Esophagus mucosa (tissue), 1 donor: Measurements from ENCODE around the gene LBH. TPM values are rescaled to one million over a fixed set of nuclear protein-coding genes. Genes with fewer than 3 reads are reported as not detected.
A peak's percentile ranks its signal among the peaks of the same experiment; 100 is the strongest.

Source experiments
- ATAC-seq: fragments of 200-7000 bp; cut with Tn5 transposase; one replicate; pipeline ENCODE4 v1.9.1; 2020
- total RNA-seq: library from RNA; stranded (reverse); gene quantifications from one replicate; pipeline ENCODE4 v1.2.4, GENCODE V29; 2023
- donor health status: DM: yes; HTN: yes; CAD: no.

Gene LBH
- total RNA-seq, 1 donor from 2014 or later = 4.0 TPM

GRCh38 chr2:30235859-30236535 lies 4.7 kb downstream of the LBH start:
- no peak for ATAC-seq

GRCh38 chr2:30236591-30237238 lies 5.4 kb downstream of the LBH start:
- no peak for ATAC-seq

GRCh38 chr2:30237239-30237965 lies 6.1 kb downstream of the LBH start:
- ATAC-seq = no peak

- ATAC-seq = no peak
Observed at GRCh38 chr2:30237966-30238800, 6.8 kb downstream of the LBH start.

DNA sequence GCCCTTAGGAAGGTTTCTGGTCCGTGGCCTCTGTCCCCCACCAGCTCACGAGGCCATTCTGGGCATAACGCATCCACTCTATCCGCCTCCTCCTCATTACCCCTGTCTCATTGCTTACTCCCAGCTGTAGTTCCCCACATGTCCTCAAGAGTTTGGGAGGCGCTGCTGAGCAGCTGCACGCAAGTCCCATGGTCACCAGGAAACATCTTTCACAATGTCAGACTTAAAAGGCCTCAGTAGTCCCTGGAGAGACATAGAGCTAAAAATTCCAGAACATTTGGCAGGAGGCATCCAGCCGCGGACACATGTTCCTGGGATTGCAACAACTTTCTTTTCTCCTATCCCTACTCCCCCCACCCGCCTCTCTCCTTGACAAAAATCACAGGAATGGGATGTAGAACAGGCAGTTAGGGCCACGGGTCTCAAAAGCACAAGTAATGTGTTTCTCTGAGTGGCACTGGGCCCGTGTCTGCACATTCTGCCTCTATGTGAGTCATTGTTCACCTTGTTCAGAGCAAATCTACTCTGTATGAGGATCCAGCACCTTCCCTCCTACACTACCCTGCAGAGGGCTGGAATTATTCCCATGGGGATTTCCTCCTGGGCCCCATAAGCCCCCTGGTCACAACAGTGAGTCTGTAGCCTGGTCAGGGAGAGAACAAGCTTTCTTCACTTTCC lies 8.1 kb downstream of the LBH start:
- peak; percentile 81 for ATAC-seq

DNA sequence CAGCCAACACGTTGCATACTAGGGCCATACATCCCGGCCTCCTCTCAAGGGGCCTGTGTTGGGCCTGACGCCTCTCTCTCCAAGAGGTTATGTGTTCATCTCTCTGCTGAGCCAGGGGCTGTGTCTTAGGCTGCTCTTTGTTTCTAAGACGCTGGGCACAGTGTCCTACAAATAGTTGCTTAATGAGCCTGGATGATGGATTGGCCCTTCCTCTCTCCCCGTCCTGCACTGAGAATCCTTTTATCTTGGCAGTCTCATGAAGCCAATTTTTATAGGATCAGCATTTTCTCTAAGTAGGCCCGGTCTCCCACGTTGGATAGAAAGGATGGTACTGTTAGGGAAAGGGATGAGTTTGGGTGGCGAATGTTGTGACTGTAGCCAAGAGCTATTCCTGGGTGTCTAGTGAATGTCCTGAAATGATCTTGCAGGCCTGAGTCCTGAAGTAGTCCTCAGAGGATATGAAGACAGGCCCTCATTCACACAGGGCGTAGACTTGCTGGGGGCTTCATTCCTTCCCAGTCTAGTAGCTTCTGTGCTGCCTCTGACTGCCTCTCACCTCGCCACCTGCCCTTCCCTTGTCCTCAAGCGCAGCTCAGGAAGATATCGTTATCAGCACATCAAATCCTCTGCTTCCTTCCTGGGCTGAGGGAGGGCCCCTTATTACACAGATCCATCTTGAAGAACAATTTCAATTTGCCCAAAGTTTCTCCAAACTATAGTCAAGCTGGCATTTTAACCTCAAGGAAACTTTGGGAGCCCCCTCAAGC lies 8.8 kb downstream of the LBH start:
- ATAC-seq = no peak

DNA sequence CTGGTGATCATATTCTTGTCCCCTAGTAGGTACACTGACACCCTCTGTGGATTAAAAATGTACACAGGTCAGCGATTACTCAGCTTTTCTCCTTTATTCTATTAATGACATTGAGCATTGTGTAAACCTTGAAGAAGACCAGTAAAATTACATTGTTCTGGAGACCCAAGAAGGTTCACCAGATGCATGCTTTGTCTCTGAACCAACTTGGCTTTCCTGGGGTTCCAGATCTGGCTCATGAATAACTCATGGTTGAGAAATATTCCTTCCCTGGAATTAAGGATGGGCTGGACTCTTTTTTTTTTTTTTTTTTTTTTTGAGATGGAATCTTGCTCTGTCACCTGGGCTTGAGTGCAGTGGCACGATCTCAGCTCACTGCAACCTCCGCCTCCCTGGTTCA lies 11.9 kb downstream of the LBH start:
- ATAC-seq = no peak

GRCh38 chr2:30245364-30245763 lies 14.0 kb downstream of the LBH start:
- ATAC-seq = no peak

- no peak for ATAC-seq
Observed at GRCh38 chr2:30248791-30249190, 17.5 kb downstream of the LBH start.

GRCh38 chr2:30249354-30249753 lies 18.0 kb downstream of the LBH start:
- ATAC-seq = no peak

- ATAC-seq = no peak
Observed at GRCh38 chr2:30250421-30250820, 19.1 kb downstream of the LBH start.

DNA sequence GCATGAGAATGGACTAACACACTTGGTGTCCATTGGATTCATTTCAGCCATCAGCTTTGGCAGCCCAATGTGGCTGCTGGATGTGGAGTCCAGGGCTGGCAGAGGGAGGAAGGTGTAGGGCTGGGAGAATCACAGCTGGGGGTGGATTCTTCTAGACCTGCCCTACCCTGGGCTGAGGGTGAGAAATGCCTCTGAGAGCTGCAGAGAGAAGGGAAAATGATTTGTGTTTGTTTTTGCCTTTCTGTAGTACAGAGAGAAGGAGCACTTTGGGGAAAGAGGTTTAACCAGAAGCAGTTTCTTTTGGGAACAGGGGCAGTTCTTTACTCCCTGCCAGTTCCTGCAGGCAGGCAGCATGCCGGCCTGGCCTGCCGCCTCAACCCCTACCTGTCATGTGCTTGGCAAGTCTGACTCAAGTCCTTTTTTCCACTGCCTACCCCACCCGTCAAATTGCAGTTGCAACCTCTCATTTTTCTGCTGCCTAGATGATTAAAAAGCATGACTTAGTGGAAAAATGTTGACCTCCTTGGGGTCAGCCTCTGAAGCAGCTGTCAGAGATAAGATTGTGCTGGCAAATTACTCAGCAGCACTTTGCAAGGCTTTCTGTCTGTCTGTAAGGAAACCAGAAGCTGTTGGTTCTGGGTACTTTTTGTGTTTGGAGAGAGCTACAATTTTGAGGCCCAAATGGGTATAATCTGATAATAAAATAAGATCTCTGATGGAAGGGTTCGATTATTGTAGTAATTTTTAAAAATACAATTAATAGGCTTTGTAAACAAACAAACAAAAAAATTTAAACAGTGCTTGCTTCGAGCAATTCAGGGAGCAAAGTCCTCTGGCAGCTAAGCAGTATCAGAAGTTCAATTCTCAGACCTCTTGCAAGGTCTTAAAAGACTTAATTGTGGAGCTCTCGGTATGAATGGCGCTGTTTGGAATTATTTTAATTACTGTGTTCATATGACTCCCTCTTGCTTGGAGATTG lies 21.7 kb downstream of the LBH start:
- ATAC-seq = peak; percentile 61

DNA sequence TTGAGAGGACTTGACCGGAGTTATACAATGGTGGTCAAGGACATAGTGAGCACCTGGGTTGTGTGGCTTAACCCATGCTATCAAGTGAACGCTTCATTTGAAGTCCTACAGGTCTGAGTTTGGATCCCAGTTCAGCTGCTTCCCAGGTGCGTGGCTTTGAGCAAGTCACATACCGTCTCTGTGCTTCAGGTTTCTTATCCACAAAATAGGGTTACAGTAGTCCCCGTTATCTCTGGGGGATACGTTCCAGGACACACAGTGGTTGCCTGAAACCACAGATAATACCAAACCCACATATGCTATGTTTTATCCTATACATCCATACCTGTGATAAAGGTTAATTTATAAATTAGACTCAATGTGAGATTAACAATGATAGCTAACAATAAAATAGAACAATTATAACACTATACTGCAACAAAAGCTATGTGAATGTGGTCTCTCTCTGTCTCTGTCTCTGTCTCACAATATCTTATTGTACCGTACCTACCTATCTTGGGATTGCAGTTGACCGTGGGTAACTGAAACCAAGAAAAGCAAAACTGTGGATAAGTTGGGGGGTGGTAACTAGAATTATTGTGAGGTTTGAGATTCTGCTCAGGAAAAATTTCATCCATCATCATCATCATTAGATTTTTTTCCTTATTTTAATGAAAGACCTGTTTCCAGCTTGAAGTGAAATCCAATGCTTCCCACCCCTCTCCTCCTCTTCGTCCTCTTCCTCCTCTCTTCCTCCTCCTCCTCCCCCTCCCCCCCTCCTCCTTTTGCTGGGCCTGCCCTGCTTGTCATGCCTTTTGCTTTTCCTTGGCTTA lies 22.7 kb downstream of the LBH start:
- ATAC-seq = no peak

GRCh38 chr2:30254685-30255001 lies 23.3 kb downstream of the LBH start:
- no peak for ATAC-seq

GRCh38 chr2:30255026-30255425 lies 23.7 kb downstream of the LBH start:
- ATAC-seq = no peak

GRCh38 chr2:30255466-30256408 lies 24.4 kb downstream of the LBH start:
- ATAC-seq = no peak

DNA sequence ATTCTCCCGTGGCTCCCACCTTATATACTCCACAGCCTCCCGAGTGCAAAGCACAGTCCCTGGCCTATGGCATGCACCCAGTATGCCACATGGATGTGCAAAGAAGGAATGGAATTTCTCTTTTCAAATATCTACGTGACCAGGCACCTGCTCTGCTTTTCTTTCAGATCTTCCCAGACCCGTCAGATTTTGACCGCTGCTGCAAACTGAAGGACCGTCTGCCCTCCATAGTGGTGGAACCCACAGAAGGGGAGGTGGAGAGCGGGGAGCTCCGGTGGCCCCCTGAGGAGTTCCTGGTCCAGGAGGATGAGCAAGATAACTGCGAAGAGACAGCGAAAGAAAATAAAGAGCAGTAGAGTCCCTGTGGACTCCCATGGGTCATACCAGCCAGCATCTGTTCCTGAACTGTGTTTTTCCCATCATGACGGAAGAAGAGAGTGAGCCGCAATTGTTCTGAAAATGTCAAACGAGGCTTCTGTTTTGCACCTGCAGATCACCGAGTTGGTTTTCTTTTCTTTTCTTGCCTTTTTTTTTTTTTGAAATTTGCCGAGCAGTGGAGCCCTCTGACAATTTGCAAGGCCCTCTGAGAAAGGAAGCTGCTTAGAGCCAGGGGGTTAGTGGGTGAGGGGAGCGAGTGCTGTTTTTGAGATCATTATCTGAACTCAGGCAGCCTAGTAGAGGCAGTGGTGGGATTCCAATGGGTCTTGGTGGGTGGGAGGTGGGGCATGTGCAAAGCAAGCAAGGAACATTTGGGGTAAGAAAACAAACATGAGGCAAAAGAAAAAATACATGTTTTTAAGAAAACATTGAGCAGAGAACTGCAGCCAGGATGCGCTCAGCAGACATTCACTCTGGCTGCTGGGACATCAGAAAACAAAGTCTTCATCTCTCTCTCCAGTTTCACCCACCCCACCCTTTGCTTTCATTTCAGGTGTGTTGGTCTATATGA lies 26.2 kb downstream of the LBH start:
- ATAC-seq = no peak
